K562 (cell line): Measurements from ENCODE around the gene EFNA2. TPM values are rescaled to one million over a fixed set of nuclear protein-coding genes. Genes with fewer than 3 reads are reported as not detected.
A peak's percentile ranks its signal among the peaks of the same experiment; 100 is the strongest.

Experiments
- BCL6 ChIP-seq: fragments of 250-450 bp; sonication (Bioruptor Pico); IDR thresholded peaks from 2 replicates; pipeline ENCODE4 v1.4.0; 2020
- C11orf30 ChIP-seq: fragments of 450-650 bp; IDR thresholded peaks from 2 replicates; pipeline ENCODE4 v1.6.1; 2016; ENCODE audit warnings: low read depth, mild to moderate bottlenecking
- CREM ChIP-seq: IDR thresholded peaks from 2 replicates; pipeline ENCODE4 v1.6.1; 2014; ENCODE audit warnings: antibody characterized with exemption, low read depth
- FOS ChIP-seq: IDR thresholded peaks from 3 replicates; pipeline ENCODE4 v1.6.1; 2011; ENCODE audit not compliant: insufficient read length; ENCODE audit errors: extremely low read depth
- MGA ChIP-seq: fragments of 450-650 bp; IDR thresholded peaks from 2 replicates; pipeline ENCODE4 v1.6.1; 2016; ENCODE audit warnings: mild to moderate bottlenecking, moderate library complexity
- NKRF ChIP-seq: fragments of 450-650 bp; IDR thresholded peaks from 2 replicates; pipeline ENCODE4 v1.6.1; 2016; ENCODE audit warnings: borderline replicate concordance
- SAFB2 ChIP-seq: fragments of 200-400 bp; formaldehyde crosslinking; IDR thresholded peaks from 2 replicates; pipeline ENCODE4 v1.6.1; 2018; ENCODE audit warnings: borderline replicate concordance, low read length, low read depth, moderate library complexity; ENCODE audit not compliant: severe bottlenecking
- SNIP1 ChIP-seq: fragments of 450-650 bp; IDR thresholded peaks from 2 replicates; pipeline ENCODE4 v1.7.1; 2017; ENCODE audit warnings: low read depth, mild to moderate bottlenecking
- SOX6 ChIP-seq: fragments of 450-650 bp; IDR thresholded peaks from 2 replicates; pipeline ENCODE4 v1.6.1; 2014; ENCODE audit warnings: mild to moderate bottlenecking
- SPI1 ChIP-seq: IDR thresholded peaks from 2 replicates; pipeline ENCODE4 v1.6.1; 2011; ENCODE audit warnings: low read depth, low read length, control low read depth, borderline replicate concordance
- THAP12 ChIP-seq: fragments of 250-450 bp; sonication (Bioruptor Pico); IDR thresholded peaks from 2 replicates; pipeline ENCODE4 v1.9.0; 2021; ENCODE audit warnings: mild to moderate bottlenecking, inconsistent platforms
- ZC3H8 ChIP-seq: fragments of 450-650 bp; IDR thresholded peaks from 2 replicates; pipeline ENCODE4 v1.6.1; 2017
- ZNF253 ChIP-seq: fragments of 250-450 bp; sonication (Bioruptor Pico); conservative IDR thresholded peaks from 2 replicates; pipeline ENCODE4 v1.6.1; 2021; ENCODE audit warnings: mild to moderate bottlenecking
- ZNF3 ChIP-seq: fragments of 250-450 bp; sonication (Bioruptor Pico); IDR thresholded peaks from 2 replicates; pipeline ENCODE4 v1.5.0; 2021; ENCODE audit warnings: mild to moderate bottlenecking, moderate library complexity
- polyA plus RNA-seq, 8 experiments: library from polyadenylated mRNA; depleted of rRNA in 4 of 8; stranded (reverse) in 5 of 8; unstranded in 3 of 8; fragments of >200 nt; fragmentation: Nextera tagmentation in 2 of 8; fragmentation: Illumina TruSeq in 1 of 8; extraction: Ambion mirVana in 2 of 8; extraction: Trizol in 1 of 8; gene quantifications; 2 replicates each; pipeline versions ENCODE4 v1.2.1 to v1.2.3, GENCODE V29; 2011 to 2014; ENCODE audit warnings: inconsistent platforms in 1 of 8, missing spikeins in 1 of 8
- total RNA-seq, 7 experiments: library from RNA; depleted of rRNA in 6 of 7; stranded (reverse); fragments of >200 nt in 6 of 7; fragmentation: Illumina TruSeq in 2 of 7; extraction: Trizol in 2 of 7; gene quantifications; 2 replicates each; pipeline versions ENCODE4 v1.2.1 to v1.2.3, GENCODE V29; 2011 to 2021; ENCODE audit warnings: low replicate concordance in 1 of 7

The EFNA2 gene
- total and polyA plus RNA-seq, 9 of the 15 experiments (the other 6 are each of a cell fraction or from before 2014, with no cell fraction given): 0.11 to 0.44 (median 0.15) TPM; not detected in 6

GRCh38 chr19:1248786-1249297, 36.8 kb upstream of the EFNA2 start (continued):
- TF ChIP-seq MGA: no peak
- peak; percentile 21 for TF ChIP-seq C11orf30
- 0 out of 2 replicates have a peak, but pooled peaks have one; percentile 27 for TF ChIP-seq THAP12
- TF ChIP-seq SPI1: peak; percentile 48; the same call in 1 of the 2 replicates
- TF ChIP-seq ZNF253 (CRISPR knock-in tag): no peak
- TF ChIP-seq ZNF3 (CRISPR knock-in tag): no peak
- TF ChIP-seq SOX6: 0 out of 2 replicates have a peak, but pooled peaks have one; percentile 16
- TF ChIP-seq SNIP1: no peak
- no peak for TF ChIP-seq NKRF
- no peak for TF ChIP-seq SAFB2
- no peak for TF ChIP-seq BCL6 (CRISPR knock-in tag)
- TF ChIP-seq FOS: no peak
- no peak for TF ChIP-seq ZC3H8
- peak; percentile 42; the same call in 1 of the 2 replicates for TF ChIP-seq CREM
